Gastrocnemius medialis (tissue), 4 donors: ENCODE data around the gene ITGA4.

Experiments
- POLR2A ChIP-seq, 2 donors: fragments of 450-650 bp; IDR thresholded peaks; one replicate each; pipeline ENCODE4 v1.6.1; 2017; ENCODE audit warnings: antibody characterized with exemption in 2 of 2, mild to moderate bottlenecking in 2 of 2, moderate library complexity in 2 of 2
- TF ChIP-seq, protein P1 (sequence below), 5 experiments: fragments of 450-650 bp in 3 of 5; fragments of 200-600 bp in 2 of 5; sonication (generic) in 2 of 5; IDR thresholded peaks in 4 of 5; conservative IDR thresholded peaks in 1 of 5; 1 replicate in 4 of 5; 2 replicates in 1 of 5; pipeline ENCODE4 v1.5.1; 2016 to 2019; ENCODE audit warnings: antibody characterized with exemption in 5 of 5, mild to moderate bottlenecking in 3 of 5, moderate library complexity in 3 of 5

DNA sequence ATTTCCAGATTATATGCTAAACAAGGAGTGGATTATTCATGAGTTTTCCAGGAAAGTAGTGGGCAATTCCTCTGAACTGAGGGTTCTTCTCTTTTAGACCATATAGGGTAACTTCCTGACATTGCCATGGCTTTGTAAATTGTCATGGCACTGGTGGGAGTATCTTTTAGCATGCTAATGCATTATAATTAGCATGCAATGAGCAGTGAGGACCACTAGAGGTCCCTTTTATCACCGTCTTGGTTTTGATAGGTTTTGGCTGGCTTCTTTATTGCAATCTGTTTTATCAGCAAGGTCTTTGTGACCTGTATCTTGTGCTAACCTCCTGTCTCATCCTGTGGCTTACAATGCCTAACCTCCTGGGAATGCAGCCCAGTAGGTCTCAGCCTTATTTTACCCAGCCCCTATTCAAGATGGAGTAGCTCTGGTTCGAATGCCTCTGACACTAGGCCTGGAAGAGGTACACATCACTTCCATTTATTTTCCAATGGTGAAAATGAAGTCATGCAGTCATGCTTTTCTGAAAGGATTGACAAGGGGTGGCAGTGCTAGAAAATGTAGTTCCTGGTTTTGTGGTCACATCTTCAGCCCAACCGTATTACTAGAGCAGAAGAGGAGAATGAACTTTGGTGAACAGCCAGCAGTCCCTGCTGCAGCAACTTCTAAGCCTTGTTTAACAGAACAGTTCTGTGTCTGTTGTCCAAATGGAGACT is 26.6 kb upstream of the ITGA4 start:
- no peak for TF ChIP-seq POLR2A (IDR thresholded peaks at IDR 0.05)
- TF ChIP-seq, protein P1, sequence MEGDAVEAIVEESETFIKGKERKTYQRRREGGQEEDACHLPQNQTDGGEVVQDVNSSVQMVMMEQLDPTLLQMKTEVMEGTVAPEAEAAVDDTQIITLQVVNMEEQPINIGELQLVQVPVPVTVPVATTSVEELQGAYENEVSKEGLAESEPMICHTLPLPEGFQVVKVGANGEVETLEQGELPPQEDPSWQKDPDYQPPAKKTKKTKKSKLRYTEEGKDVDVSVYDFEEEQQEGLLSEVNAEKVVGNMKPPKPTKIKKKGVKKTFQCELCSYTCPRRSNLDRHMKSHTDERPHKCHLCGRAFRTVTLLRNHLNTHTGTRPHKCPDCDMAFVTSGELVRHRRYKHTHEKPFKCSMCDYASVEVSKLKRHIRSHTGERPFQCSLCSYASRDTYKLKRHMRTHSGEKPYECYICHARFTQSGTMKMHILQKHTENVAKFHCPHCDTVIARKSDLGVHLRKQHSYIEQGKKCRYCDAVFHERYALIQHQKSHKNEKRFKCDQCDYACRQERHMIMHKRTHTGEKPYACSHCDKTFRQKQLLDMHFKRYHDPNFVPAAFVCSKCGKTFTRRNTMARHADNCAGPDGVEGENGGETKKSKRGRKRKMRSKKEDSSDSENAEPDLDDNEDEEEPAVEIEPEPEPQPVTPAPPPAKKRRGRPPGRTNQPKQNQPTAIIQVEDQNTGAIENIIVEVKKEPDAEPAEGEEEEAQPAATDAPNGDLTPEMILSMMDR (IDR thresholded peaks at IDR 0.05 in 4 of 5, conservative IDR thresholded peaks at IDR 0.05 in 1 of 5) = peak in 1 of 5 experiments; percentile 11
